22Rv1 (cell line): ENCODE results near the gene TMEM8B.

ENCODE experiments used
- ZFX ChIP-seq: fragments of 450-650 bp; IDR thresholded peaks from 2 replicates; pipeline ENCODE4 v1.6.1; 2017; ENCODE audit warnings: antibody characterized with exemption, borderline replicate concordance
- TF ChIP-seq, protein P1 (sequence below): fragments of 450-650 bp; IDR thresholded peaks from 2 replicates; pipeline ENCODE4 v1.5.1; 2017; ENCODE audit warnings: mild to moderate bottlenecking

DNA sequence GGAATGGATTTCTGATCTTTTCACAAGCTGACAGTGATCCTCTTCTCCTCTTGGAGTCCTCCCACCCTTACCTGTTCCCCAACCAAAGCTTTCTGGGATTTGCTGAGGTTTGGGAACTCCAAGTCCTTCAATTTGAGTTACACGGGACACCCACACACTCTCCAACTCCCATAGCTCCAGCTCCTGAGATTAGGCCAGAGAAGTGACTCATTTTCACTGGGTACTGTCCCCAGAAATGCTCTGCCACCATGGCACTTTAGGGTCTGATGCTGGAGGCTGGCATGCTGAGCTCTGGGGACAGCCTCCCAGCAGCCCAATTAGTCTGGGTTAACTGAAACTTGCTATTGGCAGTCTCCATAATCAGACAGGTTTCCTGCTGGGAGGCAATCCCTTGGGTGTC is 63.0 kb downstream of the TMEM8B start:
- TF ChIP-seq, protein P1, sequence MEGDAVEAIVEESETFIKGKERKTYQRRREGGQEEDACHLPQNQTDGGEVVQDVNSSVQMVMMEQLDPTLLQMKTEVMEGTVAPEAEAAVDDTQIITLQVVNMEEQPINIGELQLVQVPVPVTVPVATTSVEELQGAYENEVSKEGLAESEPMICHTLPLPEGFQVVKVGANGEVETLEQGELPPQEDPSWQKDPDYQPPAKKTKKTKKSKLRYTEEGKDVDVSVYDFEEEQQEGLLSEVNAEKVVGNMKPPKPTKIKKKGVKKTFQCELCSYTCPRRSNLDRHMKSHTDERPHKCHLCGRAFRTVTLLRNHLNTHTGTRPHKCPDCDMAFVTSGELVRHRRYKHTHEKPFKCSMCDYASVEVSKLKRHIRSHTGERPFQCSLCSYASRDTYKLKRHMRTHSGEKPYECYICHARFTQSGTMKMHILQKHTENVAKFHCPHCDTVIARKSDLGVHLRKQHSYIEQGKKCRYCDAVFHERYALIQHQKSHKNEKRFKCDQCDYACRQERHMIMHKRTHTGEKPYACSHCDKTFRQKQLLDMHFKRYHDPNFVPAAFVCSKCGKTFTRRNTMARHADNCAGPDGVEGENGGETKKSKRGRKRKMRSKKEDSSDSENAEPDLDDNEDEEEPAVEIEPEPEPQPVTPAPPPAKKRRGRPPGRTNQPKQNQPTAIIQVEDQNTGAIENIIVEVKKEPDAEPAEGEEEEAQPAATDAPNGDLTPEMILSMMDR = no peak
- no peak for TF ChIP-seq ZFX
